22Rv1 (cell line): Measurements from ENCODE around the gene BPIFB2.

ENCODE experiments used
- CTCF ChIP-seq: fragments of 450-650 bp; IDR thresholded peaks from 2 replicates; pipeline ENCODE4 v1.5.1; 2017; ENCODE audit warnings: mild to moderate bottlenecking
- ZFX ChIP-seq: fragments of 450-650 bp; IDR thresholded peaks from 2 replicates; pipeline ENCODE4 v1.6.1; 2017; ENCODE audit warnings: antibody characterized with exemption, borderline replicate concordance

GRCh38 chr20:32977281-32978008, 30.1 kb upstream of the BPIFB2 start:
- TF ChIP-seq CTCF, result no peak
- no peak for TF ChIP-seq ZFX
